Measurements from ENCODE around the gene IQCF5.
"Not testable (repeated sequence)": the region's sequence is repeated elsewhere in the genome, so short reads cannot be mapped to it uniquely, and the experiment has no call there.

IQCF5 gene

GRCh38 chr3:51868896-51869295 is 6.5 kb downstream of the IQCF5 start:
- not testable (repeated sequence) for DNase-seq (ENCODE audit: low read depth, low spot score)

GRCh38 chr3:51862886-51863285 is 12.5 kb downstream of the IQCF5 start:
- DNase-seq (ENCODE audit: low read depth, low spot score): no peak

GRCh38 chr3:51860703-51861665 is 14.4 kb downstream of the IQCF5 start, which contains the start of gene IQCF2:
TSS of gene IQCF2 (plus strand) at chr3:51861615. CDS start at chr3:51861667, 52 bp downstream.
- no peak for DNase-seq (ENCODE audit: low read depth, low spot score)

- not testable (repeated sequence) for DNase-seq (ENCODE audit: low read depth, low spot score)
These were observed 20.0 kb downstream of the IQCF5 start for GRCh38 chr3:51855411-51855810.

GRCh38 chr3:51845129-51845528 is 30.3 kb downstream of the IQCF5 start:
- no peak for DNase-seq (ENCODE audit: low read depth, low spot score)

- DNase-seq (ENCODE audit: low read depth, low spot score): no peak
These were observed 38.8 kb downstream of the IQCF5 start for GRCh38 chr3:51836606-51837005.

- DNase-seq (ENCODE audit: low read depth, low spot score): no peak
These were observed 44.5 kb downstream of the IQCF5 start for GRCh38 chr3:51830836-51831385.

- no peak for DNase-seq (ENCODE audit: low read depth, low spot score)
These were observed 45.1 kb downstream of the IQCF5 start for GRCh38 chr3:51830345-51830744.

- DNase-seq (ENCODE audit: low read depth, low spot score): no peak
These were observed 47.1 kb downstream of the IQCF5 start for GRCh38 chr3:51828297-51828696.

Measured in brain pericyte (primary cell).